Measurements from ENCODE around the gene WDR45B. TPM values are rescaled to one million over a fixed set of nuclear protein-coding genes. Genes with fewer than 3 reads are reported as not detected.
A peak's percentile ranks its signal among the peaks of the same experiment; 100 is the strongest.
"Not testable (repeated sequence)": the region's sequence is repeated elsewhere in the genome, so short reads cannot be mapped to it uniquely, and the experiment has no call there.

Gene WDR45B
- total RNA-seq, 2 experiments from 2014 or later, result 38.2 to 40.2 TPM

DNA sequence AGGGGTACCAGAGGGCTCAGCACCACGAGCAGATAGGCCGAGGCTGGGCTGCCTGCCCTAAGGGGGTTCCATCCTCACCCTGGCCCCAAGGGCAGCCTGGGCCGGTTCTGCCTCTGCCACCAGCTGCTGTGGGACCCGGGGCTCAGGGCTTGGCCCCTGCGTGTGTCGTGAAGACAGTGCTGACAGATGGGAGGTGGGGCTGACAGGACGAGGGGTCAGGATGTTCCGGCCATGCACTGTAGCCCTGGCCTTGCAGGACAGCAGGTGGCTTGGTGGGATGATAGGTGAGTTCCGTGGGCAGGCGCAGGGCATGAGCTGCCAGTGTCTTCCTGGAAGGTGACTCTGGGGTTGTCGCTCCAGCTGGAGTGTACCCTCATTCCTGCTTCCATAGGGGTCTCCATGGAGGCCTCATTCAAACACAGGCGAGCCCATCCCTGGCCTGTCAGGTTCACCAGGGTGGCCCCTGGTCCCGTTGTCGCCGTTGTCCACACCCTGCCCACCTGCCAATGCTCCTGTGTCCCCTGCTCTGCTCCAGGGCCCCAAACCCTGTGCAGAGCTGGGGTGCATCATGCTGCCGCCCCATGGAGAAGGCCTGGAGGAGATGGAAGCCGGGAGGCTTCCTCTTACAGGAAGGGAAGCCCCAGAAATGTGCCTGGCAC is 57.2 kb downstream of the WDR45B start:
- POLR2A ChIA-PET, result interaction anchor here (1.0 kb wide), 1 partner anchor 299 kb away, joined by 4 read pairs; no protein-coding TSS in a partner anchor
- Mint-ChIP-seq H3K27me3 (ENCODE audit: low read depth) (no peaks in the 10 kb centered on the region), H3K27ac (peak overlapping the region; percentile 92), H3K9me3 (ENCODE audit: insufficient read depth) (no peaks in the 10 kb centered on the region), H3K4me3 (no peak overlapping the region), H3K4me1 (ENCODE audit: low read depth) (peaks cover 43% of the 10 kb centered on the region), H3K36me3 (ENCODE audit: low read depth) (peaks cover 30% of the 10 kb centered on the region)
- ATAC-seq (no peak), DNase-seq (no peak)
- CTCF ChIA-PET, result interaction anchor here (0.6 to 1.4 kb wide), 5 partner anchors 25 to 191 kb away, joined by 3 to 5 read pairs (median 3); no protein-coding TSS in a partner anchor

DNA sequence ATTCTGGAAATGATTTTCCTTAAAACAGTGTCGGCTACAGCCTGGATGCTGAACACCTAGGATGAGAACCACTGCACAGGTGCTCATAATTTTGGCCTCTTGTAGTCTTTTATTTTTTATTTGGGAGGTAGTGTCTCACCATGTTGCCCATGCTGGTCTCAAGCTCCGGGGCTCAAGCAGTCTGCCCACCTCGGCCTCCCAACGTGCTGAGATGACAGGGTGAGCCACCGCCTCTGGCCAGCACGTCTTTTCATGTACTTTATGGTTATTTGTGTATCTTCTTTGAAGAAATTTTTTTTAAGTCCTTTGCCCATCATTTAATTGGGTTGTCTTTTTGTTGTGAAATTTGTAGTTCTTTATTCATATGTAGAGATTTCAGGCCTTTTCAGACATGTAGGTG is 58.0 kb downstream of the WDR45B start:
- Mint-ChIP-seq H3K9me3 (ENCODE audit: insufficient read depth) (no peaks in the 10 kb centered on the region), H3K27me3 (ENCODE audit: low read depth) (no peaks in the 10 kb centered on the region), H3K27ac (peak overlapping the region; percentile 92), H3K4me1 (ENCODE audit: low read depth) (peaks cover 46% of the 10 kb centered on the region), H3K36me3 (ENCODE audit: low read depth) (peaks cover 31% of the 10 kb centered on the region), H3K4me3 (no peak overlapping the region)
- CTCF ChIA-PET, result no interaction called here
- ATAC-seq (no peak), DNase-seq (no peak)
- POLR2A ChIA-PET, result no interaction called here

DNA sequence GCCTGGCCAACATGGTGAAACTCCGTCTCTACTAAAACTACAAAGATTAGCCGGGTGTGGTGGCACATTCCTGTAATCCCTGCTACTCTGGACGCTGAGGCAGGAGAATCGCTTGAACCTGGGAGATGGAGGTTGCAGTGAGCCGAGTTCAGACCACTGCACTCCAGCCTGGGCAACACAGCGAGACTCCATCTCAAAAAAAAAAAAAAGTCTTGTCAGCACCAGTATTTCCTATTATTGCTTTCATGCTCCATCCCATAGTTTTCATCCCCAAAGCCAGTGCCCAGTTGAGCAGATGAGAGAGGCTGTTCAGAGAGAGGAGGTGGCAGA is 58.4 kb downstream of the WDR45B start:
- Mint-ChIP-seq H3K9me3 (ENCODE audit: insufficient read depth) (no peaks in the 10 kb centered on the region), H3K27me3 (ENCODE audit: low read depth) (no peaks in the 10 kb centered on the region), H3K27ac (peak overlapping the region; percentile 92), H3K4me3 (no peak overlapping the region), H3K4me1 (ENCODE audit: low read depth) (peaks cover 44% of the 10 kb centered on the region), H3K36me3 (ENCODE audit: low read depth) (peaks cover 35% of the 10 kb centered on the region)
- ATAC-seq (no peak), DNase-seq (no peak)
- ChIA-PET CTCF (no interaction called here), POLR2A (no interaction called here)

DNA sequence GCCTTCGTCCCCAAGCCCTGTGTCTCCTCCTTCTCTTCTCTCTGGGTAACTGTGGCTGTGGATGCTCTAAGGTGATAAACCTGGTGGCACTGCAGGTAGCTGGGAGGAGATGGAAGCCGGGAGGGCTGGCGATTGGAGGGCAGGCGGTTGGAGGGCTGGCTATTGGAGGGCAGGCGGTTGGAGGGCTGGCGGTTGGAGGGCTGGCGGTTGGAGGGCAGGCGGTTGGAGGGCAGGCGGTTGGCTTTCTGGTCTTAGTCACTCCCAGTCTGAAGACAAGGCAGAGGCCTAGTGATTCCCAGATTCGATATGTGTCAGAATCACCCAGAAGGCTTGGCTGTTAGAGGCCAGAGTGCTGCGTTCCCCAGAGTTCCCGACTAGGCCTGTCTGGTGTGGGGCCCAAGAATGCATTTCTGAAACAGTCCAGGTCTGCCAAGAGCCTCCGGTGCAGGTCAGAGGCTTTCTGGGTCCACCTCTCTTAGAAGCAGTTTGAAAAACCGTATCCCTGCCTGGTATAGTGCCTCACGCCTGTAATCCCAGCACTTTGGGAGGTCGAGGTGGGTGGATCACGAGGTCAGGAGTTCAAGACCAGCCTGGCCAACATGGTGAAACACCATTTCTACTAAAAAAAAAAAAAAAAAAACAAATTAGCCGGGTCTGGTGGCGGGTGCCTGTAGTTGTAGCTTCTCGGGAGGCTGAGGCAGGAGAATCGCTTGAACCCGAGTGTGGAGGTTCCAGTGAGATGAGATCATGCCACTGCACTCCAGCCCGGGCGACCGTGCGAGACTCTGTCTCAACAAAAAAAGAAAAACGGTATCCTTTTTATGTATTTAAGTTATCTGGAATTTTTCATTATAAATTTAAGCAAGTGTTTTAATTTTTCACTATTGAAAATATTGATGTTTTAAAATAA is 59.7 kb downstream of the WDR45B start:
- ChIA-PET CTCF (no interaction called here), POLR2A (interaction anchor here (0.7 kb wide), 1 partner anchor 171 kb away, joined by 4 read pairs; no protein-coding TSS in a partner anchor)
- no peaks in the 10 kb centered on the region for H3K9me3 Mint-ChIP-seq (ENCODE audit: insufficient read depth)
- peaks cover 33% of the 10 kb centered on the region for H3K4me1 Mint-ChIP-seq (ENCODE audit: low read depth)
- no peak overlapping the region for H3K4me3 Mint-ChIP-seq
- H3K27me3 Mint-ChIP-seq (ENCODE audit: low read depth), result no peaks in the 10 kb centered on the region
- no peak for DNase-seq
- ATAC-seq, result no peak
- H3K27ac Mint-ChIP-seq, result peak overlapping the region; percentile 57
- peaks cover 32% of the 10 kb centered on the region for H3K36me3 Mint-ChIP-seq (ENCODE audit: low read depth)

DNA sequence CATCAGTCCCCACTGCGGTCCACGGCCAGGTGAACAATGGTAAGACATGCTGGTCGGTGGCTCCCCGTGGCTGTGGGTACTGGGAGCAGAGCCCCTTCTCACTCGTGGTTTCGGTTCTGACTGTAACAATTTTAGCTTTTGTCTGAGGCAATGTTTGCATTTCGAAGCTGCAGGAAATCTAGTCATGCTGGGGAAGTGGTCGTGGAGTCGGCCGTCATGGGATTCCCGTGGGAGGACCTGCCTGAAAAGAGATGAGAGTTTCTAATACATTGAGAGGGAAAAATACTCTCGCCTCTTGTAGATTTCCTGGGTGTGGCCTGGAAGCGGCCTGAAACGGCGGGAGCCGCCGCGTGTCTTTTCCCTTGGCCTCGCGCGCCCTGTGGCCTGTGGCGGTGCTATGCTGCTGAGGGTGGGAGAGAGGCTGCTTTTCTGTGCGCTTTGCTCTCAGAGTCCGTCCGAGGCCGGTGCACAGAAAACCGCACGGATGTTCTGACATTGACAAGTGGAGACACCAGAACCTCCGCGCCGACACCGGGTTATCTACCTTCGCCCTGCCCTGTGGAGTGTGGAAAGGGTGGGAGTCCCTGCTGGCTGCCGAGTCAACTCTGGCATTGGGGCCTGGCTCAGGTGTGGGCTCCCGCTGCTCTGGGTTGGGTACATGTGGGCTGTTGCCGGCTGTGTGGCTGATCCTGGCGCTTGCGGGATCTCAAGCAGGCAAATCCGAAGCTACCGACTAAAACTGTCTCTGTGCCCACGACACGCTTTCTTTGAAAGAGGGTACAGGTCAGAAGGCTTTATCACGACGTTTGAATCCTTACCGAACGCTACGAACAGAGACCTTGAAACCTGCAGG is 60.8 kb downstream of the WDR45B start:
- H3K4me3 Mint-ChIP-seq, result no peak overlapping the region
- ChIA-PET CTCF (no interaction called here), POLR2A (interaction anchor here (0.6 kb wide), 1 partner anchor 48 kb away, joined by 3 read pairs; no protein-coding TSS in a partner anchor)
- peaks cover 35% of the 10 kb centered on the region for H3K36me3 Mint-ChIP-seq (ENCODE audit: low read depth)
- peak overlapping the region; percentile 57 for H3K27ac Mint-ChIP-seq
- no peak for DNase-seq
- ATAC-seq, result no peak
- H3K4me1 Mint-ChIP-seq (ENCODE audit: low read depth), result peaks cover 22% of the 10 kb centered on the region
- H3K9me3 Mint-ChIP-seq (ENCODE audit: insufficient read depth), result no peaks in the 10 kb centered on the region
- no peaks in the 10 kb centered on the region for H3K27me3 Mint-ChIP-seq (ENCODE audit: low read depth)

DNA sequence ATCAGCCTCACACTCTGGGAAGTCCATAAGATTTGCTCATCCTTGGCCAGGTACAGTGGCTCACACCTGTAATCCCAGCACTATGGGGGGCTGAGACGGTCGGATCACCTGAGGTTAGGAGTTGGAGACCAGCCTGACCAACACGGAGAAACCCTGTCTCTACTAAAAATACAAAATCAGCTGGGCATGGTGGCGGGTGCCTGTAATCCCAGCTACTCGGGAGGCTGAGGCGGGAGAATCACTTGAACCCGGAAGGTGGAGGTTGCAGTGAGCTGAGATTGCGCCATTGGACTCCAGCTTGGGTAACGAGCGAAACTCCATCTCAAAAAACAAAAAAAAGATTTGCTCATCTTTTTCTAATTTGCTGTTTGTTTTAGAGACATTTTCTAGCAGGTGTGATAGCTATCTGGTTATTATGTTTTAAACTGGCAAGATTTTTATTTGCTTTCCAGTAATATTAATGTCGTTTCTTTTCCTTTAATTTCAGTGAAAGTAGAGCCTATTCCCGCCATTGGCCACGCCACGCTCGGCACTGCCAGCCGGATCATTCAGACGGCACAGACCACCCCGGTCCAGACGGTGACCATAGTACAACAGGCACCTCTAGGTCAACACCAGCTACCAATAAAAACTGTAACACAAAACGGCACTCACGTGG is 61.5 kb downstream of the WDR45B start:
- POLR2A ChIA-PET, result interaction anchor here (0.6 kb wide), 1 partner anchor 48 kb away, joined by 3 read pairs; no protein-coding TSS in a partner anchor
- ATAC-seq (no peak), DNase-seq (no peak)
- no peaks in the 10 kb centered on the region for H3K9me3 Mint-ChIP-seq (ENCODE audit: insufficient read depth)
- H3K27ac Mint-ChIP-seq, result no peak overlapping the region
- no peaks in the 10 kb centered on the region for H3K27me3 Mint-ChIP-seq (ENCODE audit: low read depth)
- H3K36me3 Mint-ChIP-seq (ENCODE audit: low read depth), result peaks cover 39% of the 10 kb centered on the region
- H3K4me3 Mint-ChIP-seq, result no peak overlapping the region
- peaks cover 14% of the 10 kb centered on the region for H3K4me1 Mint-ChIP-seq (ENCODE audit: low read depth)
- CTCF ChIA-PET, result no interaction called here

DNA sequence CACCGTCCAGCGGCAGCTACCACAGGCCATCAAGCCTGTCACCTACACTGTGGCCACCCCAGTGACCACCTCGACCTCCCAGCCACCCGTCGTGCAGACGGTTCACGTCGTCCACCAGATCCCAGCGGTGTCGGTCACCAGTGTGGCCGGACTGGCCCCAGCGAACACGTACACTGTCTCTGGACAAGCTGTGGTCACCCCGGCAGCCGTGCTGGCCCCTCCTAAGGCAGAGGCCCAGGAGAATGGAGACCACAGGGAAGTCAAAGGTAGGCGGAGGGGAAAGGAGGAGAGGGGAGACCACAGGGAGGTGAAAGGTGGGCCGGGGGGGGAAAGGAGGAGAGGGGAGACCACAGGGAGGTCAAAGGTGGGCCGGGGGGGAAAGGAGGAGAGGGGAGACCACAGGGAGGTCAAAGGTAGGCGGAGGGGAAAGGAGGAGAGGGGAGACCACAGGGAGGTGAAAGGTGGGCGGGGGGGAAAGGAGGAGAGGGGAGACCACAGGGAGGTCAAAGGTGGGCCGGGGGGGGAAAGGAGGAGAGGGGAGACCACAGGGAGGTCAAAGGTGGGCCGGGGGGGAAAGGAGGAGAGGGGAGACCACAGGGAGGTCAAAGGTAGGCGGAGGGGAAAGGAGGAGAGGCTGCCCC is 62.2 kb downstream of the WDR45B start:
- peak overlapping the region; percentile 60 for H3K27ac Mint-ChIP-seq
- H3K4me3 Mint-ChIP-seq; H3K4me1 Mint-ChIP-seq (ENCODE audit: low read depth); H3K9me3 Mint-ChIP-seq (ENCODE audit: insufficient read depth); DNase-seq; H3K27me3 Mint-ChIP-seq (ENCODE audit: low read depth); ATAC-seq; CTCF ChIA-PET; POLR2A ChIA-PET: not testable (repeated sequence)
- H3K36me3 Mint-ChIP-seq (ENCODE audit: low read depth), result peaks cover 40% of the 10 kb centered on the region

DNA sequence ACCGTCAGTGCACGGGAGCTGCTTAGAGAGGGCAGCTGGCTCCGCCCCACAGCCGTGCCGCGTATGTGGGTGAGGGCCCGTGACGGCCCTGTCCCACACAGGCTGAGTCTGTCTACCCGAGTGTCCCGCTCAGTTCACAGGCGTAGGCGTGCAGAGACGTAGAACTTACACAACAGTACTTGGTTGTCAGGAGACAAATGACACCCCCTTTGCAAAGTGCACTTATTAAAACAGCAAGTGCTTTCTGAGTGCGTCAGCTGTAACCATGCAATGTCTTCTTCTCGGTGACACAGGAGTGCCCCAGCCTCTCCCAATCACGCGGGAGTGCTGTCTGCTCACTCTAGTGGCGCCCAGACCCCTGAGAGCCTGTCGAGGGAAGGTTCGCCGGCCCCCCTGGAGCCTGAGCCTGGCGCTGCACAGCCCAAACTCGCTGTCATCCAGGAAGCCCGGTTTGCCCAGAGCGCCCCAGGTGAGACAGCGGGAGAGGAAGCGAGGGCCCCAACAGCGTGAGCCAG is 64.5 kb downstream of the WDR45B start:
- Mint-ChIP-seq H3K4me1 (ENCODE audit: low read depth) (peaks cover 9% of the 10 kb centered on the region), H3K27ac (no peak overlapping the region), H3K9me3 (ENCODE audit: insufficient read depth) (no peaks in the 10 kb centered on the region), H3K27me3 (ENCODE audit: low read depth) (no peaks in the 10 kb centered on the region), H3K36me3 (ENCODE audit: low read depth) (peaks cover 40% of the 10 kb centered on the region), H3K4me3 (no peak overlapping the region)
- DNase-seq (no peak), ATAC-seq (peak; percentile 49)
- ChIA-PET POLR2A (interaction anchor here (1.1 kb wide), 1 partner anchor 8 kb away, joined by 6 read pairs; no protein-coding TSS in a partner anchor), CTCF (no interaction called here)

DNA sequence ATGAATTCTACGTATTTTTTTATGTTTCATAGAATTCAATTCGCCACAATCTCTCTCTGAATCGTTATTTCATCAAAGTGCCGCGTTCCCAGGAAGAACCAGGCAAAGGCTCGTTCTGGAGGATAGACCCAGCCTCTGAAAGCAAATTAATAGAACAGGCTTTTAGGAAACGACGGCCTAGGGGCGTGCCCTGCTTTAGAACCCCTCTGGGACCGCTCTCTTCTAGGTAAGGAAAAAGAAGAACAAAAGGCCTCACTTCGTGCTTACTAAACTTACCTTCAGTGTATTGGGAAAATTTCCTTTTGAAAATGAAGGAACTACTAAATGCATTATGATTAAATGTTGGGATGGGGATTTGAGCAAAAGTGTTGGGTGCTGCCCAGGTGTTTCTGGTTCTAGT is 65.5 kb downstream of the WDR45B start:
- Mint-ChIP-seq H3K27me3 (ENCODE audit: low read depth) (no peaks in the 10 kb centered on the region), H3K4me3 (no peak overlapping the region), H3K36me3 (ENCODE audit: low read depth) (peaks cover 34% of the 10 kb centered on the region), H3K27ac (no peak overlapping the region), H3K9me3 (ENCODE audit: insufficient read depth) (no peaks in the 10 kb centered on the region), H3K4me1 (ENCODE audit: low read depth) (peaks cover 9% of the 10 kb centered on the region)
- no peak for DNase-seq
- CTCF ChIA-PET, result no interaction called here
- POLR2A ChIA-PET, result interaction anchor here (1.1 kb wide), 1 partner anchor 9 kb away, joined by 6 read pairs; no protein-coding TSS in a partner anchor
- no peak for ATAC-seq

DNA sequence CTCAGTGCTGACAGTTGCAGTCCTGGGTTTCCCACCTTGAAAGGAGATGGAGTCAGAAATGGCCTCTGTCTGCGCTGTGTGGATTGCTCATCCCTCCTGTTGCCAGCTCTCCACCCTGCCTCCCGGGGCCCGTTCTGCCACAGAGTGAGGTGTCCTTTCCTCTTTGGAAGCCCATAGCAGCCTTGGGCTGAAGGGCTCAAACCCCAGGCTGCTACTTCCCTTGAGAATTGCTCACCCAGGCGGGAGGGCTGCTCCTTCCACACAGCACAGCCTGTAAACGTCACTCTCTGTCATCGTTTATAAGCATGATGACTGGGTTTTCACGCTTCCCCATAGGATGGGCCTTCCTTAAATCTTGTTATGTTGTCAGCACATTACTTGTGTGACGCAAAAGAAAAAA is 66.0 kb downstream of the WDR45B start:
- no peaks in the 10 kb centered on the region for H3K9me3 Mint-ChIP-seq (ENCODE audit: insufficient read depth)
- no peak overlapping the region for H3K4me3 Mint-ChIP-seq
- no peak for DNase-seq
- no peak for ATAC-seq
- peak overlapping the region; percentile 27 for H3K27ac Mint-ChIP-seq
- H3K4me1 Mint-ChIP-seq (ENCODE audit: low read depth), result peaks cover 9% of the 10 kb centered on the region
- ChIA-PET CTCF (no interaction called here), POLR2A (no interaction called here)
- H3K36me3 Mint-ChIP-seq (ENCODE audit: low read depth), result peaks cover 31% of the 10 kb centered on the region
- H3K27me3 Mint-ChIP-seq (ENCODE audit: low read depth), result no peaks in the 10 kb centered on the region

DNA sequence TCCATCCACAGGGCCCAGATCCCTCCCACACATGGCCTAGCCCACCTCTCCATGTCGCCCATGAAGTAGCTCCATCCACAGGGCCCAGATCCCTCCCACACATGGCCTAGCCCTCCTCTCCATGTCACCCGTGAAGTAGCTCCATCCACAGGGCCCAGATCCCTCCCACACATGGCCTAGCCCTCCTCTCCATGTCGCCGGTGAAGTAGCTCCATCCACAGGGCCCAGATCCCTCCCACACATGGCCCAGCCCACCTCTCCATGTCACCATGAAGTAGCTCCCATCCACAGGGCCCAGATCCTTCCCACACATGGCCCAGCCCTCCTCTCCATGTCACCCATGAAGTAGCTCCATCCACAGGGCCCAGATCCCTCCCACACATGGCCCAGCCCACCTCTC is 68.3 kb downstream of the WDR45B start:
- H3K4me1 Mint-ChIP-seq (ENCODE audit: low read depth); CTCF ChIA-PET; ATAC-seq; H3K27ac Mint-ChIP-seq; H3K9me3 Mint-ChIP-seq (ENCODE audit: insufficient read depth); H3K27me3 Mint-ChIP-seq (ENCODE audit: low read depth); H3K4me3 Mint-ChIP-seq; DNase-seq: not testable (repeated sequence)
- POLR2A ChIA-PET, result interaction anchor here (0.7 kb wide), 1 partner anchor 79 kb away, joined by 5 read pairs; no protein-coding TSS in a partner anchor
- peaks cover 21% of the 10 kb centered on the region for H3K36me3 Mint-ChIP-seq (ENCODE audit: low read depth)

Data from activated CD8-positive, alpha-beta T cell treated with anti-CD3 and anti-CD28 coated beads, Interleukin-2, amount 10 ng/mL, durations not matched to agents 7 days and 5 days (primary cell).